SH-SY5Y (cell line): ENCODE measurements around the gene TOR2A.

ENCODE experiments used
- GATA2 ChIP-seq: IDR thresholded peaks from 2 replicates; pipeline ENCODE4 v1.6.1; 2011; ENCODE audit warnings: mild to moderate bottlenecking, low read depth, low read length
- GATA3 ChIP-seq: IDR thresholded peaks from 2 replicates; pipeline ENCODE4 v1.6.1; 2011; ENCODE audit warnings: low read depth, mild to moderate bottlenecking, low read length, moderate library complexity

Gene TOR2A

DNA sequence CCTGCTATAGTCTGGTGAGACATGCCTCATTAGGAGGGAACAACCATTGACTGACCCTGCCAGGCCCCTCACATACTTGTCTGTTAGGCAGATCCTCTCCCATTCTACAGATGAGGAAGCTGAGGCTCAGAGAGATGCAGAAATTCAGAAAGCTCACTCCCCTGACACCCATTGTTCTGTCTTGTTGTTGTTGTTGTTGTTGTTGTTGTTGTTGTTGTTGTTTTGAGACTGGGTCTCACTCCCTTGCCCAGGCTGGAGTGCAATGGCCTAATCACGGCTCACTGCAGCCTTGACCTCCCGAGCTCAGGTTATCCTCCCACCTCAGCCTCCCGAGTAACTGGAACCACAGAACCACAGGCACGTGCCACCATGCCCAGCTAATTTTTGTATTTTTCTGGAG, 41.4 kb downstream of the TOR2A start:
- TF ChIP-seq GATA3 (no peak), GATA2 (no peak)

GRCh38 chr9:127693143-127693542, 42.0 kb downstream of the TOR2A start:
- TF ChIP-seq GATA2 (no peak), GATA3 (no peak)

DNA sequence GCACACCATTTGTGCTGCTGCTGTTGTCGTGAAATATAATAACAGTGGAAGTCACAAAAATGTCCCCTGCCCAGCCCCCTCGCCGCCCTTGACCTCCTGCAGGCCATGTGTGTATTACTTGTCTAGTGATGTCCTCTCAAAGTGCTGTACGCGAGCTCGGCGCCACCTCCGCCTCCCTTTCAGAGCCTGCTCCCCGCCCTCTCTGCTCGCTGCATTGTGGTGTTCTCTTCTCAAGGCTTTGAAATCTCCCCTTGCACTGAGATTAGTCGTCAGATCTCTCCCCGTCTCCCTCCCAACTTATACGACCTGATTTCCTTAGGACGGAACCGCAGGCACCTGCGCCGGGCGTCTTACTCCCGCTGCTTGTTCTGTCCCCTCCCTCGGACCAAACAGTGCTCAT, 43.0 kb downstream of the TOR2A start:
- TF ChIP-seq GATA2 (no peak), GATA3 (no peak)

DNA sequence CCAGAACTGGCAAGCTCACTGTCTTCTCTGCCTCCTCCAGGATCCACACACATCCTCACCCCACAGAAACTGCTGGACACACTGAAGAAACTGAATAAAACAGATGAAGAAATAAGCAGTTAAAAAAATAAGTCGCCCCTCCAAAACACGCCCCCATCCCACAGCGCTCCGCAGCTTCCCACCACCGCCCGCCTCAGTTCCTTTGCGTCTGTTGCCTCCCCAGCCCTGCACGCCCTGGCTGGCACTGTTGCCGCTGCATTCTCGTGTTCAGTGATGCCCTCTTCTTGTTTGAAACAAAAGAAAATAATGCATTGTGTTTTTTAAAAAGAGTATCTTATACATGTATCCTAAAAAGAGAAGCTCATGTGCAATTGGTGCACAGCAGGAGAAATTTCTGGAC, 44.4 kb downstream of the TOR2A start:
- TF ChIP-seq GATA2 (no peak), GATA3 (no peak)

DNA sequence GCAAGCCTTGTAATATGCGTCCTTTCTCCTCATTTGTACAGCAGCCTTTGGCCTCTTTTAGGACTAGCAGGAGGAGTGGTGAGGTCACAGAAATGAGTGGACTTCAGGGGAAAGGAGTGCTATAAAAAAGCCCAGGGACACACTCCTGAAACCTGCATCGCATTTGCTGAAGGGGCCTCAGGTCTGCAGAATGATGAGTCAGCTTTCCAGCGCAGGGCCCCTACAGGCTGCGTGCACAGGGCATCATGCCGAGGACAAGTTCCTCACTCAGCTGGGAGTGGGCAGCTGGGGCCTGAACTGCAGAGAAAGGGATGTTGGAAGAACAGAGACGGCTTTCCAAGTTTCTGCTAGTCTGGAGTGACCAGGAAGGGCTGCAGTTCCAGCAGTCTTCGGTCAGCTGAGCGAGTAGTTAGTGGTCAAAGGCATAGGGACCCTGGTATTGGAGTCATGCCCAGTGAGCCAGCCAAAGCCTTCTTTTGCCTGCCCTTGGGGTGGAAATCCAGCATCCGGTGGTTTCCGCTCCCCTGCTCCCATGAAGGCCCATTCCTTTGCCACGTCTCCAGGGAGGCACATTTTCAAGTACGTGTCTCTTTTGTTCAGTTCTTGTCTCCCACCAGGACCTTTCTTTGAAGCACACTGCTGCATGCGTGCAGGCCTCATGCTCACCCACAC, 45.6 kb downstream of the TOR2A start:
- no peak for TF ChIP-seq GATA3
- TF ChIP-seq GATA2 = no peak

- TF ChIP-seq GATA3 (no peak), GATA2 (no peak)
Observed at GRCh38 chr9:127686461-127687393, 48.4 kb downstream of the TOR2A start.

DNA sequence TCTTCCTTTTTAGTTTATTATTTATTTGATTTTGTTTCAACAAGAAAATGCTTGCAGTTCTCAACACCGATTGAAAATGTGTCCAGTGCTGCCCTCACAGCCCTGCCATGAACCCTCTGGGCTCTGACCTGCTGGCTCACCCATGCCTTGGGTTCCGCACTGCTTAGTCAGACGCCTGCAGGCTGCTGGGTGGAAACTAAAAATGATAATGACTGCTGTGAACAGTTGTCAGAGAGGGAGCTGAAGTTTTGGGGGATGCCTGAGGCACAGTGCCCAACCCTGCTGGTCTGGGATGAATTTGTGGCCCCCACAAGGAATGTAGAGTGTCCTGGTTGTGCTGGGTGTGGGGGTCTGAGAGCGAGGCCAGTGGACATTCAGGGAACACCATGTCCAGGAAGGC, 50.5 kb downstream of the TOR2A start:
- TF ChIP-seq GATA3 (no peak), GATA2 (no peak)

GRCh38 chr9:127683723-127684122, 51.4 kb downstream of the TOR2A start:
- TF ChIP-seq GATA2 (no peak), GATA3 (no peak)

DNA sequence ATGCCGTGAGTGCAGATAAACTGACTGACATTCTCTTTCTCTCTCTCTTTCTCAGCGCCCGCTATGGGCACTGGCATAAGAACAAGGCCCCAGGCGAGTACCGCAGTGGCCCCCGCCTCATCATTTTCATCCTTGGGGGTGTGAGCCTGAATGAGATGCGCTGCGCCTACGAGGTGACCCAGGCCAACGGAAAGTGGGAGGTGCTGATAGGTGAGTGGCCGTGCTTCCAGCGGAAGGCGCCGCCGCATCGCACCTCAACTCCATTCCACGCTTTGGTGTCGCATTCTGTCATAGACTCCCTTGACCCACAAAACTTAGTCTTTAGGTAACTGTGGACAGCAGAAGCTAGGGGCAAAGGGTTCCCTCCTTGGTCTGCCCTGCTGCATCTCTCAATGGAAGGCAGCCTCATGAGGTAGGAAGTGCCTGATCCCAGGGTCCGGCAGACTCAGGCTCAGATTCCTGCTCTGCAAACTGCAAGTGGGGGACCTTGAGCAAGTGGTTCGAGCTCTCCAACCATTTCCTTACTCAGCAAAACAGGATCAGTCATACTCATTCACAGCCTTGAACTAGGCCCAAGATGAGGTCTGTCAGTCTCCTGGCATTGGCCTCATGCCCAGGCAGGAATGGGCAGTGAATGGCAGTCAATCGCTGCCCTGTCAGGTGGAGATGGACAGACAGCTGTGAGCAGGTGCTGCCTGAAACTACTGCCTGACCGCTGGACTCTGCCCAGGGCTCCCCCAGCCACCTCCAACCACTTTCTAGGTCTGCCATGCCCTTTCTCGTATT, 52.5 kb downstream of the TOR2A start:
- TF ChIP-seq GATA2 (no peak), GATA3 (no peak)
